Activated T-helper 1 cell treated with anti-CD3 and anti-CD28 coated beads, Interleukin-2, amount 50 U/mL, for 16 hours (primary cell): ENCODE data around the gene SLC9B2.

ENCODE experiments used
- DNase-seq, 2 donors: peaks; one replicate each; pipeline ENCODE4 v3.0.0-alpha.2; 2020; ENCODE audit warnings: low read depth in 1 of 2, low spot score in 1 of 2

The SLC9B2 gene

GRCh38 chr4:103075894-103076746 lies 441 bp downstream of the SLC9B2 start:
- DNase-seq: peak; percentile 26 to 42

GRCh38 chr4:103075435-103075893 lies 1.1 kb downstream of the SLC9B2 start:
- DNase-seq: no peak

GRCh38 chr4:103074744-103075434 lies 1.7 kb downstream of the SLC9B2 start:
- DNase-seq: no peak

GRCh38 chr4:103073792-103074438 lies 2.6 kb downstream of the SLC9B2 start:
- no peak for DNase-seq

GRCh38 chr4:103067841-103068547 lies 8.6 kb downstream of the SLC9B2 start:
- DNase-seq: no peak

GRCh38 chr4:103060453-103061148 lies 16.0 kb downstream of the SLC9B2 start:
- DNase-seq: no peak

GRCh38 chr4:103054030-103054429 lies 22.5 kb downstream of the SLC9B2 start:
- no peak for DNase-seq

GRCh38 chr4:103052779-103053178 lies 23.8 kb downstream of the SLC9B2 start:
- DNase-seq: no peak

- no peak for DNase-seq
These were observed 24.4 kb downstream of the SLC9B2 start for GRCh38 chr4:103052145-103052544.

- DNase-seq: no peak
These were observed 25.7 kb downstream of the SLC9B2 start for GRCh38 chr4:103050736-103051436.

GRCh38 chr4:103046416-103047290 lies 29.9 kb downstream of the SLC9B2 start:
- peak in 1 of 2 donors; percentile 5 for DNase-seq

GRCh38 chr4:103044183-103044582 lies 32.4 kb downstream of the SLC9B2 start:
- DNase-seq: no peak

GRCh38 chr4:103036169-103036568 lies 40.4 kb downstream of the SLC9B2 start:
- DNase-seq: no peak

- DNase-seq: no peak
These were observed 44.0 kb downstream of the SLC9B2 start for GRCh38 chr4:103032574-103032973.

GRCh38 chr4:103030791-103031190 lies 45.8 kb downstream of the SLC9B2 start:
- no peak for DNase-seq

- DNase-seq: no peak
These were observed 47.3 kb downstream of the SLC9B2 start for GRCh38 chr4:103029300-103029699.

GRCh38 chr4:103026868-103027267 lies 49.7 kb downstream of the SLC9B2 start:
- DNase-seq: no peak

GRCh38 chr4:103024996-103025395 lies 51.6 kb downstream of the SLC9B2 start:
- DNase-seq: no peak

- DNase-seq: no peak
These were observed 55.4 kb downstream of the SLC9B2 start for GRCh38 chr4:103021120-103021519.
